Measurements from ENCODE around the gene SLC16A12.
"Not testable (repeated sequence)": the region's sequence is repeated elsewhere in the genome, so short reads cannot be mapped to it uniquely, and the experiment has no call there.

SLC16A12 gene

GRCh38 chr10:89406178-89406577 lies 129.2 kb downstream of the SLC16A12 start:
- H3K27ac ChIP-seq; H3K9me3 ChIP-seq; DNase-seq; H3K4me1 ChIP-seq; intact Hi-C loops (cut with DNase I; ENCODE audit: low total_unique reads); H3K27me3 ChIP-seq; H3K4me3 ChIP-seq: not testable (repeated sequence)
- peaks cover 18 to 23% (median 19%) of the 10 kb centered on the region in 3 donors for H3K36me3 ChIP-seq

GRCh38 chr10:89404104-89405047 lies 131.0 kb downstream of the SLC16A12 start:
- no peak overlapping the region for H3K27ac ChIP-seq

GRCh38 chr10:89403043-89403442 lies 132.4 kb downstream of the SLC16A12 start:
- Histone ChIP-seq H3K4me1 (no peaks in the 10 kb centered on the region), H3K36me3 (peaks cover 18 to 23% (median 19%) of the 10 kb centered on the region in 3 donors), H3K9me3 (no peaks in the 10 kb centered on the region), H3K27ac (no peak overlapping the region), H3K4me3 (no peak overlapping the region), H3K27me3 (no peaks in the 10 kb centered on the region)
- DNase-seq: no peak
- TF ChIP-seq CTCF (IDR thresholded peaks at IDR 0.05): no peak
- intact Hi-C loops (cut with DNase I; ENCODE audit: low total_unique reads): no loop called here

More at GRCh38 chr10:89404104-89405047, 131.0 kb downstream of the SLC16A12 start:
- intact Hi-C loops (cut with DNase I; ENCODE audit: low total_unique reads): no loop called here
- Histone ChIP-seq H3K9me3 (no peaks in the 10 kb centered on the region), H3K4me3 (no peak overlapping the region), H3K27me3 (no peaks in the 10 kb centered on the region), H3K36me3 (peaks cover 18 to 23% (median 19%) of the 10 kb centered on the region in 3 donors), H3K4me1 (no peaks in the 10 kb centered on the region)
- no peak for DNase-seq
- TF ChIP-seq CTCF (IDR thresholded peaks at IDR 0.05): no peak

- no peak for DNase-seq
- H3K27me3 ChIP-seq: no peaks in the 10 kb centered on the region
- no peak for TF ChIP-seq CTCF (IDR thresholded peaks at IDR 0.05)
- H3K4me1 ChIP-seq: peaks cover 0 to 6% (median 4%) of the 10 kb centered on the region in 4 donors
- no peak overlapping the region for H3K4me3 ChIP-seq
- intact Hi-C loops (cut with DNase I; ENCODE audit: low total_unique reads): no loop called here
- no peaks in the 10 kb centered on the region for H3K9me3 ChIP-seq
- H3K27ac ChIP-seq: no peak overlapping the region
- H3K36me3 ChIP-seq: peaks cover 18 to 23% (median 19%) of the 10 kb centered on the region in 3 donors
Measured at GRCh38 chr10:89399956-89400355, 135.4 kb downstream of the SLC16A12 start.

- no peaks in the 10 kb centered on the region for H3K27me3 ChIP-seq
- peaks cover 0 to 22% (median 12%) of the 10 kb centered on the region in 4 donors for H3K4me1 ChIP-seq
- no peak overlapping the region for H3K27ac ChIP-seq
- intact Hi-C loops (cut with DNase I; ENCODE audit: low total_unique reads): no loop called here
- no peak for DNase-seq
- H3K36me3 ChIP-seq: peaks cover 2 to 12% (median 12%) of the 10 kb centered on the region in 3 donors
- no peak for TF ChIP-seq CTCF (IDR thresholded peaks at IDR 0.05)
- H3K9me3 ChIP-seq: no peaks in the 10 kb centered on the region
- H3K4me3 ChIP-seq: no peak overlapping the region
Measured at GRCh38 chr10:89398003-89398749, 137.2 kb downstream of the SLC16A12 start.

GRCh38 chr10:89395141-89395540 lies 140.3 kb downstream of the SLC16A12 start:
- Histone ChIP-seq H3K9me3 (no peaks in the 10 kb centered on the region), H3K27me3 (no peaks in the 10 kb centered on the region), H3K4me1 (peaks cover 0 to 36% (median 24%) of the 10 kb centered on the region in 4 donors), H3K36me3 (no peaks in the 10 kb centered on the region), H3K4me3 (no peak overlapping the region), H3K27ac (no peak overlapping the region)
- no peak for DNase-seq
- no peak for TF ChIP-seq CTCF (IDR thresholded peaks at IDR 0.05)
- intact Hi-C loops (cut with DNase I; ENCODE audit: low total_unique reads): no loop called here
